ENCODE data around the gene ZNF138.
"Not testable (repeated sequence)": the region's sequence is repeated elsewhere in the genome, so short reads cannot be mapped to it uniquely, and the experiment has no call there.

The ZNF138 gene

DNA sequence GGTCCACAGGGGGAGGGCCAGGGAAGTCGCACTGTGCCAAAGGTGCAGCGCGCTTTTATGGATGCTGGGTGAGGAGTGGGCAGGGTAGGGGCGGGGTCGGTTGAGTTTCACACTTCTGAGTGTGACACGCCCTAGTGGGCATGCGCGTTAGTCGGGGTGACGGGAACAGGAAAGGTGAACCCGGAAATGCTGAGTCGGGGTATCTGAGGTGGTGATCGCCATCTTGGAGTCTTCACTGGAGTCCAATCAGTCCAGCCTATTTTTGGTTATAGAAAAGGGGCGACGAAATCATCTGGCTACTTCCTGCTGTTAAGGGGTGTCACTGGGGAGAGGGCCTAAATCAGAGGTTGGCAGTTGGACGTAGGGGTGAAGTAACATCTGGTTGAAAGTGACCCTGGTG is 40.8 kb downstream of the ZNF138 start:
- ChIA-PET POLR2A (no interaction called here), CTCF (no interaction called here)
- no peak for DNase-seq (ENCODE audit: extremely low spot score)
- TF ChIP-seq, protein P1, sequence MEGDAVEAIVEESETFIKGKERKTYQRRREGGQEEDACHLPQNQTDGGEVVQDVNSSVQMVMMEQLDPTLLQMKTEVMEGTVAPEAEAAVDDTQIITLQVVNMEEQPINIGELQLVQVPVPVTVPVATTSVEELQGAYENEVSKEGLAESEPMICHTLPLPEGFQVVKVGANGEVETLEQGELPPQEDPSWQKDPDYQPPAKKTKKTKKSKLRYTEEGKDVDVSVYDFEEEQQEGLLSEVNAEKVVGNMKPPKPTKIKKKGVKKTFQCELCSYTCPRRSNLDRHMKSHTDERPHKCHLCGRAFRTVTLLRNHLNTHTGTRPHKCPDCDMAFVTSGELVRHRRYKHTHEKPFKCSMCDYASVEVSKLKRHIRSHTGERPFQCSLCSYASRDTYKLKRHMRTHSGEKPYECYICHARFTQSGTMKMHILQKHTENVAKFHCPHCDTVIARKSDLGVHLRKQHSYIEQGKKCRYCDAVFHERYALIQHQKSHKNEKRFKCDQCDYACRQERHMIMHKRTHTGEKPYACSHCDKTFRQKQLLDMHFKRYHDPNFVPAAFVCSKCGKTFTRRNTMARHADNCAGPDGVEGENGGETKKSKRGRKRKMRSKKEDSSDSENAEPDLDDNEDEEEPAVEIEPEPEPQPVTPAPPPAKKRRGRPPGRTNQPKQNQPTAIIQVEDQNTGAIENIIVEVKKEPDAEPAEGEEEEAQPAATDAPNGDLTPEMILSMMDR (IDR thresholded peaks at IDR 0.05; ENCODE audit: control extremely low read depth, extremely low read depth, low read depth, missing control alignments), result no peak

DNA sequence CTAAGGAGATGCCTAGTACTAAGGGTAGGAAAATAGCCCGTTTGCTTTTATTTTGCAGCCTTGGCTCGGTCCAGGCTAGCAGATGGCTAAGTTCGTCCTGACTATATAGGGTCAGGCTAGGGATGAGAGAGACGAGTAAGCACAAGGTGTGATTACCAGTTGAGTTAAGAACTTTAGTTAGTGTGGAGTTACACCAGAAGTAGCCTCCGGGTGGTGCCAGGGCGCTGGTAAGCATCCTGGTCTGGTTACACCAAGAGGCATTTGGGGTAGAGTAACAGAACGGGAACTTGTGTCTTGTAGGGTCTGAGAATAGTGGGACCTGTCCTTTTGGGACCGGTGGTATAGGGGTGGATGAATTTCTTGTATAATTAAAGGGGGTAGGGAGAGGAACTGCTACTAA is 41.6 kb downstream of the ZNF138 start:
- CTCF ChIA-PET; POLR2A ChIA-PET; DNase-seq (ENCODE audit: extremely low spot score): not testable (repeated sequence)

DNA sequence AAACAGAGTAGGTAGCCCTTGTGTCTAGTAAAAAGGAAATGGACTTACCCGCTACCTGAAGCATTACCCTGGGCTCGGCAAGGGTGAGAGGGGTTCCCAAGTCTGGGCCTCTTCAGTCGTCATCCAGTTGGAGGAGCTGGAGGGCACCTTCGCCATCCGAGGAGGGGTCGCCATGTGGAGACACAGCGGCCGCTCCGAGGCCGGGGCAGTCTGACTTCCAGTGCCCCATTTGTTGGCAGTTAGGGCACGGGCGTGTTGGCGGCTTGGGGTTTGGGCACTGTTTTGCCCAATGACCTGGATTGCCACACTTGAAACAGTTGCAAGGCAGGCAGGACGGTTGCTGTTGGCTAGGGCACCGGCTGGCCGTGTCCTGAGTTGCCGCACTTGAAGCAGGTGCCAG is 43.8 kb downstream of the ZNF138 start:
- POLR2A ChIA-PET, CTCF ChIA-PET: not testable (repeated sequence)

DNA sequence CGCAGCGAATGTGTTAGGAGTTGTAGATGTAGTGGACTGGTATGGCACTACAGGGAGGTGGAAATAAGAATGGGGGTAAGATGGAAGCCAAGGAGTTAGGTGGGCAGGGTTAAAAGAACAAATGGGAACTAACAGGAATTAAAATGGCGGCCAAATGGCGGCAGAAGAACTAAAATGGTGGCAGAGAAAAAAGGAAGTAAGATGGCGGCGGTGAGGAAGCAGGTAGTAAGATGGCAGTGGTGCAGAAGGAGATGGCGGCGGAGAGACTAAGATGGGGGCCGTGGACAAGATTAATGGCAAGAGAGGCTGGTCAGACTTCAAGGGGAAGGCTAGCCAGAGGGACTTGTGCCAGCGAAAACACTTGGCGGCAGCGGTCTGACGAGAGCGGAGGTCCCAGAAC is 44.5 kb downstream of the ZNF138 start:
- CTCF ChIA-PET, result no interaction called here
- DNase-seq (ENCODE audit: extremely low spot score), result no peak
- POLR2A ChIA-PET, result no interaction called here
- TF ChIP-seq, protein P1 (IDR thresholded peaks at IDR 0.05; ENCODE audit: control extremely low read depth, extremely low read depth, low read depth, missing control alignments), result no peak

More for the DNA sequence above, 43.8 kb downstream of the ZNF138 start:
- not testable (repeated sequence) for DNase-seq (ENCODE audit: extremely low spot score)

DNA sequence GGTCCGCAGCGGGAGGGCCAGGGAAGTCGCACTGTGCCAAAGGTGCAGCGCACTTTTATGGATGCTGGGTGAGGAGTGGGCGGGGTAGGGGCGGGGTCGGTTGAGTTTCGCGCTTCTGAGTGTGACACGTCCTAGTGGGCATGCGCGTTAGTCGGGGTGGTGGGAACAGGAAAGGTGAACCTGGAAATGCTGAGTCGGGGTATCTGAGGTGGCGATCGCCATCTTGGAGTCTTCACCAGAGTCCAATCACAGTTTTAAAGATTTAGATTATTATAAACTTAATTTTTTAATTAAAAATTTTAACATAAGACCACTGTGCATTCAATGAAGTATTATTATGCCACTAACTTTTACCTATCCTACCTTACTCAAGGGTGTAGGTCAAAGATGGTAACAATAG is 45.7 kb downstream of the ZNF138 start:
- DNase-seq (ENCODE audit: extremely low spot score), result no peak
- CTCF ChIA-PET, result no interaction called here
- POLR2A ChIA-PET, result no interaction called here
- TF ChIP-seq, protein P1 (IDR thresholded peaks at IDR 0.05; ENCODE audit: control extremely low read depth, extremely low read depth, low read depth, missing control alignments), result no peak

DNA sequence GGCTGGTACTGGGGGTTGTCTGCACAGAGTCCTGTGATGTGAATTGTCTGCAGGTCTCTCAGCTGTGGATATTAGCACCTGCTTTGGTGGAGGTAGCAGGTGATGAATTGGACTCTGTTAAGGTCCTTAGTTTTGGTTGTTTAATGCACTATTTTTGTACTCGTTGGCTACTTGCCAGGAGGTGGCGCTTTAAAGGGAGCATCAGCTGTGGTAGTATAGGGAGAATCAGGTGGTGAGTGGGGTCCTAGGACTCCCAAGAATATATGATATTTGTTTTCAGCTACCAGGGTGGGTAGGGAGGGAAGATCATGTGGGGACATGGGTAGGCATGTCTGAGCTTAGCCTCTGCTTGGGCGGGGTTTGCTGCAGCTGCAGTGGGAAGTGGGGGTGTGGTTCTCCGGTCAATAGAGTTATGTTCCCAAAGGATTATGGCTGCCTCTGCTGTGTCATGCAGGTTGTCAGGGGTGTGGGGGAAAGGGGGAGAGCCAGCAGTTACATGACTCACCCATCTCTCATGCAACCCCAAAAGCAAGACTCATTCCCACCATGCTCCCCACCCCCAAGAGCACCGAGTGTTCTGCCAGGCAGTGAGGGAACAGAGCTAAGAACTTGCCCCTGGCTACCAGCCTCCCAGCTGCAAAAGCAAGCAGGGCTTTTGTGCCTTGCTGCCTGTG is 55.2 kb downstream of the ZNF138 start:
- CTCF ChIA-PET, result no interaction called here

DNA sequence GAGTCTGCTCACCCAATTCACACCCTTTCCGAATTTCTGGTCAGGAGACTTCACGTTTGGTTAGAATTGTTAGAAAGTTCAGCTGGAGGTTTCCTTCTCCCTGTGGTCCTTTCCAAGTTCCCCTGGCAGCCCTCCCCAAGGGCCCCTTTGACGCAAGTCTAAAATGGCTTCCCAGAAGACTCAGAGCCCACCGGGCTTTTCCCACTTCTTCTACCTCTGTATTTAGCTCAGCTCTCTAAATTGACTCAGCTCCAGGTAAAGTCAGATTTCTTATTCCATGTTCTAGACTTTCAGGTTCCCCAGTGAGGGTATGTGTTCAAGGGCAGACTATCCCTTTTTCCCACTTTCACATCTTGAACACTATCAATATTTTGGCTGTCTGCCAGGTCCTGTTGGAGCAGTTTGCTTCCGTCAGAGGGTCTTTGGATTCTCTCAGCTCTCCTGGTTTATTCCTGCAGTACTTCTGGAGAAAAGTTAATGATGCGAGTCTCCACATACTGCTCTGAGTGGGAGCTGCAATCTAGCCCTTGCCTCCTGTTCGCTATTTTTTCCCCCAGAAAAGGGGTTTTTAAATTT is 55.8 kb downstream of the ZNF138 start:
- TF ChIP-seq, protein P1 (IDR thresholded peaks at IDR 0.05; ENCODE audit: control extremely low read depth, extremely low read depth, low read depth, missing control alignments), result no peak
- ChIA-PET POLR2A (no interaction called here), CTCF (no interaction called here)
- DNase-seq (ENCODE audit: extremely low spot score), result no peak

More for the DNA sequence above, 55.2 kb downstream of the ZNF138 start:
- TF ChIP-seq, protein P1 (IDR thresholded peaks at IDR 0.05; ENCODE audit: control extremely low read depth, extremely low read depth, low read depth, missing control alignments), result no peak
- POLR2A ChIA-PET, result no interaction called here
- no peak for DNase-seq (ENCODE audit: extremely low spot score)

DNA sequence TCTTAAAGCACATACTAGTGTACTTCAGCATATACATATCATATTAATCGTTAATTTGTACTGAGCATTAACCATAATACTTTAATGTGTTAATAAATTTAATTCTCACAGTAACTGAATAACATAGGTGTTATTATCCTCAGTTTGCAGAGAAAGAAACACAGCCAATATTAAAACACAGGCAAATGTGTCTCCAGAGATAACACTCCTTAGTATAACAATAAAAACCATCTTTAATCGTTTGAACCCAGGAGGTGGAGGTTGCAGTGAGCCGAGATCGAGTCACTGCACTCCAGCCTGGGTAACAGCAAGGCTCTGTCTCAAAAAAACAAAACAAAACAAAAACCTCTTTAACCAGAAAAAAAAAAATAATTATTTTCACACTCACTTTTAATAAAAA is 59.5 kb downstream of the ZNF138 start:
- ChIA-PET CTCF (no interaction called here), POLR2A (no interaction called here)
- no peak for DNase-seq (ENCODE audit: extremely low spot score)
- TF ChIP-seq, protein P1 (IDR thresholded peaks at IDR 0.05; ENCODE audit: control extremely low read depth, extremely low read depth, low read depth, missing control alignments), result no peak
